ENCODE data around the gene IGSF9B.

IGSF9B gene

DNA sequence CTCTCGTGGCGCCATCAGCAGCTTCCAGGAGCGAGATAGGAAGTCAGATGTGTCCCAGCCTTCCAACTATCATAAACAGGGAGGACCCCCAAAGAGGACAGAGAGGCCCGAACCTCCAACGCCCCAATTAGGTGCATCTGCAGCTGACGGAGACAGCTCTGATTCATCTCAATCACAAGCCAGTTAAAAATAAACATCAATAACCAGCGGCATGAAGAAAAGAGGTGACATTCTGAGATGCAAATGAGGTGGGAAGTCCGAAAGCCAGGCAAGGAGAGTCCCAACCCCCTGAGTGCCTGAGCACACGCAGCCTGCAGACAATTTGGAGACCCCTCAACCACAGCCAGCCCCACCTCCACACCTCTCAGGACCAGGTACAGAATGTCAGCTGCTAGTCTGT is 28.1 kb upstream of the IGSF9B start:
- H3K27ac ChIP-seq, result no peak overlapping the region
- DNase-seq (ENCODE audit: low read depth, low spot score), result no peak

DNA sequence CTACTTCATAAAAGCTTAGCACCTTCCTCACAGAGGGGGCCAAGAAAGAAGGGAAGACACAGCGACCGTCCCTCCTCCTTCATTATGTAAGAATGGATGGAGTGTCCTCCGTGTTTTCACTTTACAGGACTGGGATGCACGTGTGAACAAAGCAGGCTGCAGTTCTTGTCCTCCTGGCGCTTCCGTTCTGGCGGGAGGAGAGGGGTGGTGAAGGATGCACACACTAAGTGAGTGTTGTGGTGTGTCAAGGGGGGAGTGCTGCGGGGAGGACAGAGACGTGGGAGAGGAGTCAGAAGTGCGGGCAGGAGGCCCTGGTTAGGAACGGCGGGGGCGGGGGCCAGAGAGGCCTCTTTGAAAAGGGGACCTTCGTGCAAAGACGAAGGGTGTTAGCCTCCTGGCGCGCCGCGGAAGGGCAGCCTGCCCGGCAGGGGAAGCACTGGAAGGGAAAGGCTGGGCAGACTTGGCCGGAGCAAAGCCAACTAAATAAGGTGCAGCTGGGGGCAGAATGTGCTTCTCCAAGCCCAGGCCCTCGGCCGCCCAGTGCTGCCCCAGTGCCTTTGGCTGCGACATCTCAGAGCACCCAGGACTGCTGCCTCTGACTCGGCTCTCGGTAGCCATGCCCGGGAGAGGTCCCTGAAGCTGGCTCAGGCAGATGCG is 27.0 kb upstream of the IGSF9B start:
- no peak overlapping the region for H3K27ac ChIP-seq
- DNase-seq (ENCODE audit: low read depth, low spot score), result no peak

DNA sequence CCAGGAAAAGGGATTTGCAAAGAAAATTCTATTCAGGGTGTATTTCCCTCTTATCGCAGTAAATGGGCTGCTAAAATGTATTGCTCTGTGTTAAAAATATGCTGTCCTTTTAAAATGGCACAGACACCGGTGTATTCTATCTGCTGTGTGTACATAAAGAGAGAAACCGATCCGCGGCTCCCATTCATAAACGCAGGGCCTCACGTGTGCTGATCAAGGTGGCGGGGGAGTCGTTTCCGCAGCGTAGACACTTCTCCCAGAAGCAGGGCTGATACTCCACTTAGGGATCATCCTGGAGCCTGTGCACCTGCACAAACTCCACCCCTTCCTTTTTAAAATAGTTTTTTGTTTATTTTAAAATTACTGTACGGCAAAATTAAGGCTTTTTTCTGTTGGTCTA is 26.1 kb upstream of the IGSF9B start:
- no peak overlapping the region for H3K27ac ChIP-seq
- DNase-seq (ENCODE audit: low read depth, low spot score), result no peak

DNA sequence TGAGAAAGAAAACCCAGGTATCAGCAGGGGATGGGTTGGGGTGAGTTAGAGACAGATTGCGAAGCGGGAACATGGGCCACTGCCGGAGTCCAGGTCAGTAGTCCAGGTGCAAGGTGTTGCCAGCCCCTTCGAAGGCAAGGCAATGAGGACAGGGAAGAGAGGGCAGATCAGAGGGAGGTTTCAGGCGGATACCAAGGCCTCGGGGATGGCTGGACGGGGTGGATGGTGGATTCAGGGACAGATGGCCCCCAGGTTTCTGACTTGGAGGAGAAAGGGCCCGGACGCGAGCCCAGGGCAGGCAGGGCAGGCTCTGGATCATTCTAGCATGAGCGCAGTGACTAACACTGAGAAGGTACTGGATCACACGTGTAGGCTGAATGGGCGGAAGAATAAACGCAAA is 25.4 kb upstream of the IGSF9B start:
- H3K27ac ChIP-seq, result no peak overlapping the region
- DNase-seq (ENCODE audit: low read depth, low spot score), result no peak

DNA sequence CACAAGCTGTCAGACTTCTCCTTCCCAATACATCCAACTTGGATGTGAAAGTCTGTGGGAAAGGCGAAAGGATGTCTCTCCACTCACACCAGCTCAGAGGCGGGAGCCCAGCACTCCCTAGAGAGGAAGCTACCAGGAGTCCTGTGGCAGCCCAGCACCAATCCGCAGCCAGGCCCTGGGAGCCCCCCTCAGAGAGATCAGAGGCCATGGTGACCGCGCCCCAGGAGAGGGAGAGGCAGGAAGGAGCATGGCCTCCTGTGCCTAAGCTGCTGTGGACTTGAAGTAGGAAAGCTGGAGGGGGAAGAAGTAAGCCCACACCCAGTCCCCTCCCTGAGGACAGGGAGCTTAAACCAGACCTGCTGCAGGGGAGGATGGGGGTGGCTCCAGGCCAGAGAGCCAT is 24.4 kb upstream of the IGSF9B start:
- DNase-seq (ENCODE audit: low read depth, low spot score), result no peak

DNA sequence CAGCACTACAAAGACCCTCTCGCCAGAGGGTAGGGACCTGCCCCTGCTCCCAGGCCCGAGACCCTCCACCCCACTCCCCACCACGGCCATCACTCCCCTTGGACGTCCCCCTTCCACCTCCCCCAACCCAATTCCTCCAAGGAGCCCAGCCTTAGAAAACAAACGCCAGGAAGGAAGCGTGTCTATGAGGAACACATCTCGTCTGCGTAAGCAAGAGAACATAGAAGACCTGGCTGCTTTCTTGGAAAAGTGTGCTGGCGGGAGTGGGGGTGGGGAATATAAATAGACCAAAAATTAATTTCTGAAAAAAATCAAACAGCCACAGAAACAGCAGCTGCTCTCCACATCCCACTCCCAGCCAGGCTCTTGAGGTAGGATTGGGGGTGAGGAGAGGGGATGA is 23.9 kb upstream of the IGSF9B start:
- H3K27ac ChIP-seq, result no peak overlapping the region
- DNase-seq (ENCODE audit: low read depth, low spot score), result no peak

More for the DNA sequence above, 24.4 kb upstream of the IGSF9B start:
- no peak overlapping the region for H3K27ac ChIP-seq

DNA sequence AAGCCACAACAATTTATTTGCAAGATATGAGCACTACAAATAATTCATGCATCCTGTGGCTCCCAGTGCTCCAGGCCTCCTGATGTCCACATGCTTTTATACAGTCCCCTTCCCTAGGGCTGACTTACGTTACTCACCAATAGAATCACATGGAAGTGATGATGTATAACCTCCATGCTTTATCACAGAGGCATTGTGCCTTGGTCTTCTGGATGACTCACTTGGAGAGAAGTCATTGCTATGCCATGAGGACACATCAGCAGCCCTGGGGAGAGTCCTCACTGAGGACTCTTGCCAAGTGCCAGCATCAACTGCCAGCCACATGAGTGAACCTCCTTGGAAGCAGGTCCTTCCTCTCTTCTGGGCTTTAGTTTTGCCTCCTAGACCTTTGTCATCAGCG is 22.0 kb upstream of the IGSF9B start:
- no peak overlapping the region for H3K27ac ChIP-seq

DNA sequence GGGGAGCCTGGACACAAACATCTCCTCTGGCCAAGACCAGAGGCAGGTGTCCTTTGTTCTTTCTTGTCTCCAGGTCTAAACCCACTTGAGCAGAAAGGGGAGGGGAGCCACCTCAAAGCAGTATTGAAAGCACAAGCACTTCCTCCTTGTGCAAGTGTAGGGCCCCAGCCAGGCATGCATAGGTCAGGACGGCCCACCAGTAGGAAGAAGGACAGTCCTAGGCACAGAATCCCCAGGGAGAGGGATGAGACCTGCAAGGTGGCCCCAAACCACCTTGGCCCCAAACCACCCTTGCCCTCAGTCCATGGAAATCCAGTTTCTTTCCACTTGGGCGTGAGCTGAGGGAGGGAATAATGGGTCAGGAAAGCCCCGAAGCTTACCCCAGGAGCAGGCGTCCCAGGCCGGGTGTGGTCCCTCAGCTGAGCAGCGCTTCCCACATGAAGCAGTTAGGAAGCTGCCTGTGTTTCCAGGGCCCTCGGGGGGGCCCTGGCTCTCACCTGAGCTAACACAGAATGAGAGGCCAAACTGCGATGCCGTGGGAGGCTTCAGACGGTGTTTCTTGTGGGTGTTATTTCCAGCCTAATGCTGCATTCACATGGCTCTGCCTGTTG is 20.4 kb upstream of the IGSF9B start:
- DNase-seq (ENCODE audit: low read depth, low spot score), result no peak
- no peak overlapping the region for H3K27ac ChIP-seq

More for the DNA sequence above, 22.0 kb upstream of the IGSF9B start:
- peak; percentile 12 for DNase-seq (ENCODE audit: low read depth, low spot score)

DNA sequence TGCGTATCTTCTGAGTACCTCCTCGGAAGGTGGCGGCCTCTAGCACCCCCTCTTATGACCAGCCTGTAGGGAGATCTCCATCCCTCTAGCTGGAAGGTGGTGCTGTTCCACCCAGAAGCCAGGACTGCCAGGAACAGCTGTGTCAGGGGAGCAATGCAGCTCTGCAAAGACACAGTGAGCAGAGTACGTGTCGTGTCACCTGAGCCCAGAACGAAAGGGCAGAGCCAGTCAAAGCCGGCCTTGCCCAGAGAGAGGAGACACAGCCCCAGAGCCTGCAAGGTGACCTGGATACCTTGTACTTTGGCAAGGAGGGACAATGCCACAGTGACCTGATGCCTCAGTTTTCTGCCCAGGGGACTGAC is 18.7 kb upstream of the IGSF9B start:
- no peak for DNase-seq (ENCODE audit: low read depth, low spot score)
- H3K27ac ChIP-seq, result no peak overlapping the region

DNA sequence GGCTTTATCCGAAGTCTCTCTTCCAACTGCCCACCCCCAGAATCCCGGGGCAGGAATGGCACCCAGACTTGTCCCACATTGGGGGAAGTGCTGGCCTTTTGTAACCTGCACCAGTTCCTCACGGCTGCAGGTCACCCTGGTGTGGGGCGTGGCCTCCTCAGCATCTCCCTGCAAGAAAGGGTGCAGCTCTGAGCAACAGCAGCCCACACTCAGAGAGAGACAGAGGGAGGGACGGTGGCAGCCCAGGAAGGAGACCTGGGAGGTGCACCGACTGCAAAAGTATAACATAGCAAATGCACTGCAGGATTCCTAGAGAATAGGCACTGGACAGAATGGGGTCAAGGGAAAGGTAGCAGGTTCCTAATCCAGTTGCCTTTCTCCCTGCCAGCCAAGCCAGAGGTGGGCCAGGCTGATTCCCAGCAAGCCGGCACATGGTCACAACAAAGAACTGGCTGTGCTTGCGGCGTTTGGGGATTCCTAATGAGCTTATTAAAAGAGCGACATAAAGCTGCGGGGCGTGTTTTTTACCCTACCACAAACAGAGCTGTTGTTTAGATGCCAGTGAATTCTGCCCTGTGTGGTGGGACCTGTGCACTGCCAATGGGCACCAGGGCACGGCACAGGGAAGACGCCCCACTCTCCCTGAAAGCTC is 18.2 kb upstream of the IGSF9B start:
- DNase-seq (ENCODE audit: low read depth, low spot score), result no peak

DNA sequence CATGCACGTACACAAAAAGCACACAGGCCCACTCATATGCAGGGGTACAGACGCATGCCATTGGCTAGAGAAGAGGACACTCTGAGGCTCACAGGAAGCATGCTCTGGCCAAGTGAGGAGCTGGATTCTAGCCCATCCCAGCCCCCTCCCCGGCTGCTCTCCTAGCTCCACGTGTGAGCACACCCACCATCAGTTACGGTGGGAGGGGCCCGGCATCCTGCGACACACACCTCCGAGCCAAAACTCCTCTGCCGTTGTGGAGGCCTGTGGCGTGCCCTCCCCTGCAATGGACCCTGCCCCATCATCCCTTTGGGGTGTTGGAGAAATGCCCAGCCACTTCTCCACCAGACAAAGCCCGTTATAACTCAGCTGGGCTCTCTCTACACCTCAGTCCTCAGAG is 15.1 kb upstream of the IGSF9B start:
- H3K27ac ChIP-seq, result no peak overlapping the region
- no peak for DNase-seq (ENCODE audit: low read depth, low spot score)

More for the DNA sequence above, 18.2 kb upstream of the IGSF9B start:
- H3K27ac ChIP-seq, result no peak overlapping the region

DNA sequence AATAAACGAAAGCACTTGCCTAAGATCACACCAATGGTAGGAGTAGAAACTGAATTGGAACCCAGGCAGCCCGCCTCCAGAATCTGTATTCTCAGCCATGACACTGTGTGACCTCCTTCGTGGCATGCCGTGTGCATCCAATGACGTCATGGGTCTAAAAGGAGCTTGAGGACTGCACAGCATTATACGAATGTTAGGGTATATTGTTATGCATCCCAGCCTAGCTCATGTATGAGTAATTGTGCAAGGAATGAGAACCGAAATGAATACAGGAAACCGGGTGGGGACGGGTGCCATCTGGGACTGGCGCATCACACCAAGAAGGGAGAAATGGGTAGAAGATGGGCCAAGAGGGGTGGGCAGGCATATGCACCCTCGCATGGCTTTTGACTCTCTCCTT is 12.3 kb upstream of the IGSF9B start:
- no peak overlapping the region for H3K27ac ChIP-seq
- no peak for DNase-seq (ENCODE audit: low read depth, low spot score)

DNA sequence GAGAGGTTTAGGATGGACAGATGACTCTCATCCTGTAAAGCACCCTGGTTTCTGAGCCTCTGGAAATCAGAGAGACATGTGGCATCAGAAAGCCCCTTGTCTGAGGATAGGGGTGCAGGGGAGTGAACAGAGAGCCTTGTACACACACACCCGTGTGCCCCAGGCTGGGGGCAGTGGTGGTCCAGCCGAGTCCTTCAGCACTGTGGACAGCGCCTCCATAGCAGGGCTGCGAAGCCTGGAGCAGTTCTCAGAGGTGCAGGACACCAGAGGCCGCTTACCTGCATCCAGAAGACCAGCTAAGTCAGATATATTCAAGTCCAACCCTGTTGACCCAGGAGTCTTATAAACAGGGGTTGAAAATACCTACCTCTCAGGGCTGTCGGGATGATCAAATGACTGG is 11.5 kb upstream of the IGSF9B start:
- DNase-seq (ENCODE audit: low read depth, low spot score), result no peak
- H3K27ac ChIP-seq, result no peak overlapping the region

DNA sequence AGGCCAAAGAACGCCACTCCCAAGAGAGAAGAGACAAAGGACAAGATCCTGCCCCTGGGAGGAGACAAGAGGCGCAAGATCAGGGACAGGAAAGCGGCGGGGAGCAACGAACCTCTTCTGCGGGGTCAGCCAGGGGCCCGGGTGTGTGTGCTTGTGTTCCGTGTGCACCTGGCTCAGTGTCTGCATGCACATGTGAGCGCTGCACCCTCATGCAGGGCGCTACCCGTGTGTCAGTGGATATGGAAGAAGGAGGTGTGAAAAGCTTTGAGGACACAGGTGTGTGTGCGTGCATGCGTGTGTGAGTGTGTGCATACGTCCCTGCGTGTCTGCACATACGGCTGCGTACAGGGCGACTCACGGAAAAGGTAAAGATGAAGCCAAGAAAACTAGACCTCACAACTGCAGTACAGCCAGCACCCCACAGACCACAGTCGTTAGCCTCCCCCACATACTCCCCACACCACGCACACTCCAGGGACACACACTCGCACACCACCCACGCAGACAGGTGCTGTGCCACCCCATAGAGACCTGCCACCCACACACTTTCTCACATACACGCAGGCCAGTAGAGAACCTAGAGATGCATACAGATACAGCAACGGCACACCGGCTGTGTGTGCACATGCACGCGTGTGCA is 11.0 kb upstream of the IGSF9B start:
- H3K27ac ChIP-seq, result no peak overlapping the region

DNA sequence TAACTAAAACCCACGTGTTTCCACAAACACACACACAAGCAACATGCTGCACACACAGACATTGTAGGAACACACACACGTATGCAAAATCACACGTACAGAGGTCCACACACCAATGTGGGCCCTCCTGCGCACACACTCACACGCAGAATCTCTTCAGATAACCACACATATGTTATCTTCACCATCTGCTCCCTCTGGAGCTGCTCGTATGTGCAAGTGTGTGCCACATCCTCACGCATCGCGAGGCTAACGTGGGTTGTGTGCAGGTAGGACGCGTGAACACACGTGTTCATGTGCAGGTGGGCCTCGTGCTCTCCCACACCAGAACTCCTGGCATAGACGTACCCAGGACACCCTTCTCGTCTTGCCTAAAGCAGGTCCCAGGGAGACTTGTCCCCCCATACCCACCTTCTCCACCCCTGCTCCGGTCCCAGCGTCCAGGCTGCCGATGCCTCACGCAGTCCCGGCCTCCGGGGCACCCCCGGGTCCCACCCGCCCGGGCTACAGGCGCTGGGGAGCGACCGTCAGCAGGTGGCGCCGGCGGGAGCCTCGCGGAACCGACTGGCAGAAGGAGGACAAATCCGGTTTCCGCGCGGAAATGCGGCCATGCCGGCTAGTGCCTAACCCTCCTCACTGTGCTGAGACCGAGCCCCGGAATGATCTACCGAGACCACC is 10.3 kb upstream of the IGSF9B start:
- H3K27ac ChIP-seq, result no peak overlapping the region
- no peak for DNase-seq (ENCODE audit: low read depth, low spot score)

More for the DNA sequence above, 11.0 kb upstream of the IGSF9B start:
- DNase-seq (ENCODE audit: low read depth, low spot score), result no peak

DNA sequence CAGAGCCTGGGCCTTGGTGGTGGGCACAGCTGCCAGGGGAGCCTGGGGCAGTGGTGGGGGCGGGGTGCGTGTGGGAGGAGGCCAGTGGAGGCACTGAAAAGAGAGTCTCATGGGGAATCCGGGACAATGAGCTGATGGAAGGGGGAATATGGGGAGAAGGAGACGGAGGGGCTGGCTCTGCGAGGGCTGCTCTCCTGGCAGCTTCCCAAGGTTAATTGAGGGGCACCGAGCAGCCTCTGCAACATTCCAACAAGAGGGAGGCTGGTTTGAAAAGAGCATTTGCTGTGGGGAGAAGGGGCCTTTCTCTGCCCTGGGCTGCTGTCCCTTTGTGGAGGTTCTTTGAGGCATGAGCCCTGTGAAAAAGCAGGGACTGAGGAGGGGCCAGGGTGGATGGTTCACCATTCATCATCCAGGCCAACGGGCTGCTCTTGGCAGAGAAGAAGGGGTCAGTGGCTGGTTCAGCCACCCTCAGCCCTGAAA is 9.4 kb upstream of the IGSF9B start:
- H3K27ac ChIP-seq, result no peak overlapping the region
- DNase-seq (ENCODE audit: low read depth, low spot score), result no peak

DNA sequence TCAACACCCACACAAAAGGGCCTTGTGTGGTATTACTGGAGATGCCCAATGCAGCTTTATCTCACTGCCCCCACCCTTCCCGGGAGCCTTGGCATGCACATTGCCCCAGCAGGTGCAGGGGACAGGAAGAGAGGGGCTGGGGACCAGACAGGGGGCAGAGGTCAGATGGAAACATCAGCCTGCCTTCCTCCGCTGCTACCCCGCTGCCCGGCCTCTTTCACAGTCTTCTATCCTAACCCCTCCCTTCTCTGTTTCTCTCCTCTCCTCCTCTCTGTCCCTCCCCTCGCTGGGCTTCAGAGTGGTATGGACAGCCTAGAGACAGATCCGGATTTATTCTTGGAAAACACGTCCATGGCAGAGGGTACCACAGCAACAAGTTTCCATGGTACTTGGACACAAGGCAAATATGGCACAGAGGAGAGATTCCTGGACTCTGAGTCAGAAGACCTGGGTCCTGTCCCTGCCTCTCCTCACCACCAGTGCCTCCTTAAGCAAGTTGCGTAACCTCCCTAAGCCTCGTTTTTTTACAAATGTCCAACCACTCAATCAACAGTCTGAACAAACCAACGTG is 8.3 kb upstream of the IGSF9B start:
- DNase-seq (ENCODE audit: low read depth, low spot score), result no peak
- H3K27ac ChIP-seq, result no peak overlapping the region

DNA sequence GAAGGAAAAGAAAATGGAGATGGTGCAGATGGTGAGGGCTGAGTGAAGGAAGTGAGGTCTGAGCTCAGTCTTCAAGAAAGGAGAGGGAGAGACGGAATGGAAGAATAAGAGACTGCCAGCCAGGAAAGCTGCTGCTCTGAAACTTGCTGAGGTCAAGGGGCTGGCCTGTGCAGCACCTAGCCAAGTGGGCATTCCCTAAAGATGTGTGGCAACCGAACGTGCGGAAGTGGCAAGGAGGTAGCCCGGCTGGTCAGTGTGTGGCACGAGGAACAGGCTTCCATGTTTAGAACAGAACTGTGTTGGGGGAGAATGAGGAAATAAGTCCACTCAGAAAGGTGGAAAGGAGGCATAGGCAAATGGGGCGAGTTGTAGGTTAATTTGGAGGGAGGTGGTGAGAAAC is 7.6 kb upstream of the IGSF9B start:
- no peak for DNase-seq (ENCODE audit: low read depth, low spot score)
- no peak overlapping the region for H3K27ac ChIP-seq

DNA sequence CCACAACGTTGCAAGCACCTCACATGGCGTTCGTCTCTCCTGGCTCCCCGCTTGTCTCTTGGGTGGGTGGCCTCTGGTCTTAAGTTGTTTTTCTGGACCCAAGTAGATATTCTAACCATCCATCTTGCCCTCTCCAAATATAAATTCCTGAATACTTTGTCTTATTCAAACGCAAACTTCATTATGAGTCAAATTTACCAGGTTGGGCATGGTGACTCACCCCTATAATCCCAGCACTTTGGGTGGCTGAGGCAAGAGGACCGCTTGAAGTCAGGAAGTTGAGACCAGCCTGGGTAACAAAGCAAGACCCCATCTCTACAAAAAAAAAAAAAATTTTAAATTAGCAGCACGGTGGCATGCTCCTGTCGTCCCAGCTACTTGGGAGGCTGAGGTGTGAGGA is 5.1 kb upstream of the IGSF9B start:
- no peak overlapping the region for H3K27ac ChIP-seq
- DNase-seq (ENCODE audit: low read depth, low spot score), result no peak

DNA sequence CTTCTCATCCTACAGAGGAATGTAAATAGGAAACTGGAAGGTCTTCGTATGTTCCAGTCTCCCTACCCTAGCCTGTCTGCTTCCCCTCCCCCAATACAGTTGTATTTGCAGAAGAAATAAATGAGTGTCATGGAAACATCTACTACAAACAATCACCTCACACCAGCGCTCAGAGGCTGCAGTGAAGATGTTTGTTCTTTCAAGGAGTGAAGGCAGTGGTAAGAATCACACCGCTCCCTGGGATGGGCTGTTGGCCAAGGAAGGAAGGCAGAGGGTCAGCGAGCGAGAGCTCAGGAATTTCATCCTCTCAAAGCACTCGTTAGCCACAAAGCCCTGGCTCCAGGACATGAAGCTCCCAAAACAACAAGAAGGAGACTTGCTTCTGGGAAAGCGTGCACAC is 1.1 kb upstream of the IGSF9B start:
- H3K27ac ChIP-seq, result no peak overlapping the region
- DNase-seq (ENCODE audit: low read depth, low spot score), result no peak
